KBM-7 (cell line): ENCODE data around the gene SEMA4D.
A peak's percentile ranks its signal among the peaks of the same experiment; 100 is the strongest.

Experiments used
- DNase-seq: peaks from one replicate; pipeline ENCODE4 v3.0.0-alpha.2; 2015
- in situ Hi-C: fragments of 300-500 bp; cut with MboI; formaldehyde crosslinking; loops from 2 replicates; pipeline ENCODE4 v1.14.3; 2020; ENCODE audit warnings: low sequenced_read_pairs, low pct_unique_long_range_greater_than_20kb, mixed read lengths

The SEMA4D gene

DNA sequence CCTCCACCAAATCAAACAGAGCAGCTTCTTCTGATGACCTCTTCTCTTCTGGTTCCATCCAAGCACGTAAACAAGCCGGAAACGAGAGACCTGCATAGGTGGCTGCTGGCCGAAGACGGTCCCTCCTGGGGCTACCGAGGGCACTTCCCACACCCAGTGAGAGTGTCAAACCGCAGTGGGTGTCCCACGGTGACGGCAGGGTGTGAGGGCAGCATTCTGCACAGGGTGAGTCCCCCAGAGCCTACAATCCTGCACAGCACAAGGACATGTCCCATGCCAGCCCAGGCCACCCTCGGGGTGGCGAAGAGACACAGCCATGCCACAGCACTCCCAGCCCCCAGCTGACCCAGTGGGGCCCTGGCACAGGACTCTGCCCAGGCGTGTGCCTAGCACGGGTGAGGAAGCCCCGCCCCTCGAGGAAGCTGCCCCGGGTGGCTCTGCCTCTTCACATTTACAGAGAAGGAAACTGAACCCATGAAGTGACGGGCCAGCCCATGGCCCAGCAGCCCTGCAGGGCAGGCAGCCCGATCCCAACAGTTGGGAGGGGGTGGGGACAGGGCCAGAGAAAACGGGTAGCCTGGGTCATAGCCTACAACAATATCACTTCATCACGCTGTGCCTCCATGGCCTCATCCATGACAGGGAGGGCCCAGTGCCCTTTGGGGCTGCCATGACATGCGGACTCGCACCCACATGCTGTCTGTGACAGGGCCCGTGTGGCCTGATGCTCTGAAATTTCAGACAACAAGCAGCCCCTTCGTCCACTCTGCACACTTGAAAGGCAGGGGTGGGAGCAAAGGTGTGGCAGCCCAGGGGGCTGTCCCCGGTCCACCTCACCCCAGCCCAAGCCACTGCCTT lies 43.2 kb downstream of the SEMA4D start:
- DNase-seq, result no peak
- in situ Hi-C loops, result no loop called here

GRCh38 chr9:89453452-89453851 lies 44.5 kb downstream of the SEMA4D start:
- in situ Hi-C loops, result no loop called here
- no peak for DNase-seq

DNA sequence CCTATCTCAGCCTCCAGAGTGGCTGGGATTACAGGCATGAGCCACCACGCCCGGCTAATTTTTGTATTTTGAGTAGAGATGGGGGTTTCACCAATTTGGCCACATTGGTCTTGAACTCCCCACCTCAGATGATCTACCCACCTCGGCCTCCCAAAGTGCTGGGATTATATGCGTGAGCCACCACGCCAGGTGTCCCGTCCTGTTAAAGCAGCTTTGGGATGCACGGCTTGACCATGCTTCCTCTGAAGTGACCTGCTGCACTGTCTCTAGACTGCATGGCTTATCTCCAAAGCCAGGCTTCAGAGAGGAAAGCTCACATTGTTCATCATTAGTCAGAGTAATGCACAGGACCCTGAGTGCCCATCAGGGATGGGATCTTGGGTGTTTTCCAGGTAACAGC lies 45.4 kb downstream of the SEMA4D start:
- no peak for DNase-seq
- in situ Hi-C loops, result no loop called here

DNA sequence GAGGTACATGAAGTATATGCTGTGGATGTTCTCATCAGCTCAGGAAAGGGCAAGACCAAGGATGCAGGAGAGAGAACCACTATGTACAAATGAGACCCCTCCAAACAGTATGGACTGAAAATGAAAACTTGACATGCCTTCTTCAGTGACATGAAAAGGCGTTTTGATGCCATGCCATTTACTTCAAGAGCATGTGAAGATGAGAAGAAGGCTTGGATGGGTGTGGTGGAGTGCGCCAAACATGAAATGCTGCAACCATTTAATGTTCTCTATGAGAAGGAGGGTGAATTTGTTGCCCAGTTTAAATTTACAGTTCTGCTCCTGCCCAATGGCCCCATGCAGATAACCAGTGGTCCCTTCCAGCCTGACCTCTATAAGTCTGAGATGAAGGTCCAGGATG lies 47.7 kb downstream of the SEMA4D start:
- DNase-seq, result no peak
- in situ Hi-C loops, result no loop called here

DNA sequence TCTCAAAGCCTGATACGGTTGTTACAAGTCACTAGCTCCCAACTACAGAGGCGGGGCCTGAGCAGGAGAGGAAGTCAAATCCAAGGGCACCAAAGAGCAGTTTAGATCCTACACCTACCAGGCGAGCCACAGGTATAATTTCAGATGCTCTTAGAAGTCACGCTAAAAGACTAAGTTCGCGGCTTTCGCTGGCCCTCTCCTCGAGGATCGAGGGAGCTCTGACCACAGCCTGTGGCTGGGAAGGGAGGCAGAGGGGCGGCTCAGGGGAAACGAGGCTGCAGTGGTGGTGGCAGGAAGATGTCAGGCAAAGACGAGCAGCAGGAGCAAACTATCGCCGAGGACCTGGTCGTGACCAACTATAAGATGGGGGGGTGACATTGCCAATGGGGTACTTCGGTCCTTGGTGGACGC lies 48.6 kb downstream of the SEMA4D start:
- in situ Hi-C loops, result no loop called here
- no peak for DNase-seq

DNA sequence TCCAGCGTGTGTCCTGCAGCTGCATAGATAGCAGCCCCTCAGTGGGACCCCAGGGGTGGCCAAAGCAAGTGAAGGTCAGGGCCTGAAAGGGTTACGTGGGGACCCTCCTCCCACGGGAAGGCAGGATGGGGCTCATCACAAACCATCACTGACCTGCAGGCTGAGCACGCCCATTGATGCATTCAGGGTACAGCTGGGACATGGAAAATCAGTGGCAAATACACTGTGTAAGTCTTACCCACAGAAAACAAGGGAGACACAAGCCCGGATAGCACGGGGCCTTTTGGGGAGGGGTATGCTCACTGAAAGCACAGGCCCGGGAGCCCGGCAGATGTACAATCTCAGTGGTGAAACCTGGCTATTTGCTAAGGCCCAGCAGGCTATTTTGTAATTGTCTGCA lies 49.1 kb downstream of the SEMA4D start:
- in situ Hi-C loops, result no loop called here
- DNase-seq, result no peak

GRCh38 chr9:89448381-89448780 lies 49.5 kb downstream of the SEMA4D start:
- in situ Hi-C loops, result no loop called here
- no peak for DNase-seq

GRCh38 chr9:89447416-89447815 lies 50.5 kb downstream of the SEMA4D start:
- no peak for DNase-seq
- in situ Hi-C loops, result no loop called here

GRCh38 chr9:89446961-89447310 lies 51.0 kb downstream of the SEMA4D start:
- no peak for DNase-seq
- in situ Hi-C loops, result no loop called here

DNA sequence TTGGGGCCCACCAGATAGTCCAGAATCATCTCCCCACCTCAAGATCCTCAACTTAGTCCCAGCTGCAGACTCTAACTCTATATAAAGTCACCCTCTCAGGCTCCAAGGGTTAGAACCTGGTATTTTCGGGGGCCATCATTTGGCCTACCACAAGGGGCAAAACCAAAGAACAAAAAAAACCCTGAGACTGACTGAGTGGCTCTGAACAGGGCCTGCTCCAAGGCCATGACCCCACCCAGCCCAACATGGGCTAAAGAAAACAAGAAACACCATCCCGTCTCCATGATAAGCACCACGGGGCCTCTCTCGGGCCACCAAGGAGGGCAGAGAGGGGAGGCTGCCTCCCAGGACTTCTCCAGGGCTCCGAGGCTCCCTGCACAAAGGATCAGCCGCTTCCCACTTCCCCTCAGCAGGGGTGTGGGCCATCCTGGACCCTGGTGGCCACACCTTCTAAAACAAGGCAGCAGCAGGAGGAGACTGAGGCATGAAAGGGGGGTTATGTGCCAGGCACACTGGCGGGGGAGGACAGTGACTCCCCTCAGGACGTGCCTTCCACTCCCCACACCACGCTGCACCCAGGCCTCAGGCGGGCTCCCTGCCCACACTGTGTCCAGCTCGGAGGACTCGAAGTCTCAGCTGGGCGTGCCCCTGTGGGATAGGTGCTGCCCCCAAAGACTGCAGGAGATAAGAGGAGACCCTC lies 51.5 kb downstream of the SEMA4D start:
- DNase-seq, result no peak
- in situ Hi-C loops, result no loop called here

DNA sequence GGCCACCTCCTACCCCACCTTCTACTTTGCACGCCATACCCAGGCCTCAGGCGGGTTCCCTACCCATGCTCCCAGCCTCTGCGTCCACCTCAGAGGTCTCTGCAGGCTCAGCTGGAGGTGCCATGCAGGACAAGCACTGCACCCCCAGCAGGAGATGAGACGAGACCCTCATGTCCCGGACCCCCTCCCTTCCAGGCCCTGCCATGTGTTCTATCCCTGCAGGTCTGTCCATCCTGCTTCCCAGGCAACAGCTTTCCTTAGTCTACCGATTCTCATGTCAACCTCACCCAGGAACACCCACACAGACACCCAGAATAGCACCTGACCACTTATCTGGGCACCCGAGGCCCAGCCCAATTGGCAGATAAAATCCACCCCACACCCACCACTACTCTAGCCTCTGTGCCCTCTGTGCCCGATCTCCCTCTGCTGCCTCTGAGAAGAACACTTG lies 52.1 kb downstream of the SEMA4D start:
- in situ Hi-C loops, result no loop called here
- no peak for DNase-seq

GRCh38 chr9:89444925-89445765 lies 52.8 kb downstream of the SEMA4D start:
- in situ Hi-C loops, result no loop called here
- no peak for DNase-seq

DNA sequence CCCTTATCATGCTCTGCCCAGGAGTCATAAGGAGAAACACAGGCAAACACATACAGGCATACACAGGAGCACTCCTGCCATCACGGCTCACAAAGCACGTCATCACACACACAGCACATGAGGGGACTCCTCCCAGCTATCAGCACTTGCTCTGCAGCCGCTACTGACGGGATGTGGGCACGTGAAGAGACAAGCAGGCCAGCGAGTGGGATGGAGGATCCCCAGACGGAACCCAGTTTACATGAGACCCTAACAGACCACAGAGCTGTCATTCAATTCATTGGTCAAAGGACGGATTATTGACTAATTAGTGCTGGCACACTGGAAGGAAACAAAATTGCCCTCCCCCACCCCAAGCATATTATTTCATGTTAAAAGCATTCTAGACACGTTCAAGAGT lies 53.6 kb downstream of the SEMA4D start:
- in situ Hi-C loops, result no loop called here
- no peak for DNase-seq

DNA sequence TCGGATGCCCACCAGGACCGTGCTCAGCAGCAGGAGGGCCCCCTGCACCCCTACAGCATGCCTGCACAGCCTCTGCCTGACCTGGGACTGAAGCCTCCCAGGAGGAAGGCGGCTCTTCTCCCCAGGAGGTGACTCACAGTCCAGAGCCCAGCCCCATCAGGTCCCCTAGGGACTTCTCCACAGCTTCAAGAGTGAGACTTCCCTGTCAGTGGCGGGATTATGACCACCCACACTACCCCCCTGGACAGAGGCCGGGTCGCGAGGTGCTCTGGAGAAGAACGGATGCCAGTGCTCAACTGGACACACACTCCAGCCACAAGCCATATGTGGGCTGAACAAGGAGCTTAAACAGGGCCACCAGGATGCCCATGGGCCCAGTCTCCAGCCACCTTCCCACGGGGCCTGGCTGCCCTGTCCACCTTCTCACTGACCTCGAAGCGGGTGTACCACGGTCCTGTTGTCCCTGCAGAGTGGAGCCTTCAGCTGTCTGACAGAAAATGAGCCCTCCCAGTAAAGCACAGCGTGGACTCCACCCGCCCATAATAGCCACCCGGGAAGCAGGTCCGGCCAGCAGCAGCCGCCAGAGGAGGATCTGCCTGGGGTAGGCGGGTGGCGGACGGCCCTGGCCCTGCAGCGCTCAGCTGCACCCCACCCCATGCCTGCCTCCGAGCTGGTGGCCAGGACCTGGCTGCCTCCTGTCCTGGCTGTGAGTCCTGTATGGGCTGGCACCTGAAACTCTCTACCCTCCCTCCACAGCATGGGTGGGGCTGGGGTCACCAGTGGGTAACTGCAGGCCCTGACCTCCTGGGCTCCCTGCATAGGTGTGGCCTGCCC lies 54.7 kb downstream of the SEMA4D start:
- in situ Hi-C loops, result no loop called here
- no peak for DNase-seq

DNA sequence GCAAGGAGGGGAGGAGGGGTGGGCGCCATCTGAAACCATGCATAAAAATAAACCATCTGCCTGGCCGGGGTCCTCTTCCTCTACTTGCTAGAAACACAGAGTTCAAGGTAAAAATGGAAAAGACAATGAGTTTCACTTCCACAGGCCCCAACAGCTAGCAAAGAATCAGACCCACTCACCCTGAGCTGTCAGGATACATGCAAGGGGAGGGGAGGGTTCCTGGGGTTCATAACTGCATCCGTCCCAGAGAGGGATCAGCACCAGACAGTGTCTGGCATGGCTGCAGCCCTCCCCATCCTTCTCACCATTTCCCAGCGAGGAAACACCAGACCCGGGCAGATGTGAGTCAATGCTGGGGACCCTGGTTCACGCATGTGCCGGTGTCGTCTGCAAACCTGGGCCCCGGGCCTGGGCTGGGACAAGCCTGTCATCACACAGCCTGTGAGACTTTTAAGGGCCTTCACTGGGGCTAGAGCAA lies 55.4 kb downstream of the SEMA4D start:
- no peak for DNase-seq
- in situ Hi-C loops, result no loop called here

DNA sequence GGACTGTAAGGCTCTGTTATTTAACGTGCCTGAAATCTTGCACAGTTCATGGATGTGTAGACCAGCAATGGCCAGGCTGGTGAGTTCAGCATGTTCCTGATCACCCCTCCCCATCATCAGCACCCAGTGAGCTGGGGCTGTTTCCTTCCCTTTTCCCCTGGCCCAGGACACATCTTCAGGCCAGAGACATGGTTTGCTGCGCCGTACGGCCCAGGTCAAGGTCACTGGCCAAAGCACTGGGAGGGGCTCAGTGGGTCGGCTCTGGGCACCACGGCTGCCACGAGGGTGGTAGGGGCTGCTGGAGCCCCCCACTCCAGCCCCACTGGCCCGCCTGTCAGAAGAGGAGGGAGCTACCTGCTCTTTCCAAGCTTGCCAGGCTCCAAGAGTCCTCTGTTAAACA lies 55.9 kb downstream of the SEMA4D start:
- no peak for DNase-seq
- in situ Hi-C loops, result no loop called here

DNA sequence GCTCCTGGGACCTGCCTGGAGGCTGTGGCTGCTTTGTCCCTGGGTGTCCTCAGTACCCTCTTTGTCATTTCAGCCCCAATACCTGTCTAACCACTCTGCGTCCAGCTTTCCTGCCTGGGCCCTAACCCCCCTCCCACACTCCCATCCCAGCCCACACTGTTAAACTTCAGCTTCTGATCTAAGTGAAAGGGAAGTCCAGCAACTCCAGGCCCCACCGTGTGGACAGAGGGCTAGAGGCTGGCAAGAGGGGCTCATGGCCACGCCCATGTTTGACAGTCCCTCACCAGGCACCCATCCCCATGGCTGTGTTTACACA lies 56.3 kb downstream of the SEMA4D start:
- in situ Hi-C loops, result no loop called here
- no peak for DNase-seq

DNA sequence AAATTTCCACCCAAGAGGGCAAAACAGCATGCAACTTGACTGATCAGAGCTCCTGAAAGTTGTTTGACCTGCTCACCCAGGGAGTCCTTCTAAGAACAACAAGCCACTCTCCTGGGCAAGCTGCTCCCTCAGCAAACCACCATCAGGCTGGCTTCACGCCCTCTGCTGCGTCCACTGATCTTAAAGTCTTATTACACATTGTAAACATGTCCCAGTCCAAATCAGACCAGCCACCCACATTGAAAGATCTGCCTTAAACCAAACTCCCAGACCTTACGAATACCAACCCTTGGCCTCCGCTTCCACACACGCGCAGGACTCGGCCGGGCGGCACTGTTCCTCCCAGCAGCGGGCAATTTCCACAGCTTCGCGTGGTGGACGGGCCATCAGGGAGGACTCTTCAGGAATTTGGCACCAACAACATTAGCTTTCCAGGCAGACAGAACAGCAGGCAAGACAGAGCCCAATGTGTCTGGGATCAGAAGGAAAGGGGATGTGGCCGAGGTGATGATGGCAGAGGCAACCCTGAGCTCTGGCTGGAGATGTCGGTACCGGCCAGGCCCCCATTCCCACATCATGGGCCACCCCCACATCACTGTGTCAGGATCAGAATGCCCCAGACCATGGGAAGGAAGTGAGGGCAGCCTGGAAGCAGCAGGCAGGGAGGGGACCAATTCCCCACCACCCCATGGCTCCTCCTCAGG lies 56.8 kb downstream of the SEMA4D start:
- in situ Hi-C loops, result no loop called here
- DNase-seq, result no peak

DNA sequence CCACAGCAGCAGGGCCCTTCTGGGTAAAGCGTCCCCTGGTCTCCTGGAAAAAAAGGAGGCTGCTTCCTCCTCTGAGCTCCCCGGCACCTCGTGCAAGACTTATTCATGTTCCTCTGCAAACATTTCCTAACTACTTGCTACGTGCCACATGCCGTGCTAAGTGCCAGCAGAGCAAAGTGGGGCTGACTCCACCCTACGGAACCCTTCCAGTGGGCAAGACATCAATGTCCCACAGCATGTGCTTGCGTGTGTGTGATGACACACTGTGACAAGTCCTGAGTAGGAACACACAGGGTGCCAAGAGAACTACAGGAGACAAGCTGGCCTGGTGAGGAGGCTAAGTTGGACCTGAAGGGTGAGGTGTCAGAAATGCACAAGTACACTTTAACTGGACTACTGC lies 57.4 kb downstream of the SEMA4D start:
- in situ Hi-C loops, result no loop called here

More for the DNA sequence above, 57.4 kb downstream of the SEMA4D start:
- peak; percentile 40 for DNase-seq
